Non-pigmented ciliary epithelial cell (primary cell): Measurements from ENCODE around the gene CALN1.

Experiments used
- DNase-seq: peaks from one replicate; pipeline ENCODE4 v3.0.0-alpha.2; 2010; ENCODE audit warnings: low read depth

Gene CALN1

GRCh38 chr7:71864130-71864529 lies 548.0 kb downstream of the CALN1 start:
- DNase-seq: no peak

GRCh38 chr7:71860572-71860971 lies 551.6 kb downstream of the CALN1 start:
- DNase-seq: no peak

- DNase-seq: no peak
Observed at GRCh38 chr7:71857338-71857737, 554.8 kb downstream of the CALN1 start.

- no peak for DNase-seq
Observed at GRCh38 chr7:71854546-71855397, 557.4 kb downstream of the CALN1 start.

- no peak for DNase-seq
Observed at GRCh38 chr7:71851776-71852498, 560.2 kb downstream of the CALN1 start.

GRCh38 chr7:71846160-71846559 lies 566.0 kb downstream of the CALN1 start:
- no peak for DNase-seq

- DNase-seq: no peak
Observed at GRCh38 chr7:71843676-71844075, 568.5 kb downstream of the CALN1 start.

- DNase-seq: no peak
Observed at GRCh38 chr7:71842786-71843185, 569.4 kb downstream of the CALN1 start.

GRCh38 chr7:71842381-71842780 lies 569.8 kb downstream of the CALN1 start:
- no peak for DNase-seq

GRCh38 chr7:71835056-71835455 lies 577.1 kb downstream of the CALN1 start:
- DNase-seq: peak; percentile 17

GRCh38 chr7:71829515-71829914 lies 582.6 kb downstream of the CALN1 start:
- DNase-seq: no peak

GRCh38 chr7:71828361-71828760 lies 583.8 kb downstream of the CALN1 start:
- no peak for DNase-seq

- no peak for DNase-seq
Observed at GRCh38 chr7:71826141-71826540, 586.0 kb downstream of the CALN1 start.

GRCh38 chr7:71824006-71824760 lies 588.0 kb downstream of the CALN1 start:
- DNase-seq: peak; percentile 28

- peak; percentile 0 for DNase-seq
Observed at GRCh38 chr7:71822406-71822805, 589.7 kb downstream of the CALN1 start.

GRCh38 chr7:71817916-71818315 lies 594.2 kb downstream of the CALN1 start:
- no peak for DNase-seq

- no peak for DNase-seq
Observed at GRCh38 chr7:71808115-71808514, 604.0 kb downstream of the CALN1 start.

GRCh38 chr7:71804256-71804655 lies 607.9 kb downstream of the CALN1 start:
- no peak for DNase-seq

GRCh38 chr7:71801976-71802375 lies 610.2 kb downstream of the CALN1 start:
- DNase-seq: no peak

- no peak for DNase-seq
Observed at GRCh38 chr7:71800321-71800720, 611.8 kb downstream of the CALN1 start.

GRCh38 chr7:71795410-71795809 lies 616.7 kb downstream of the CALN1 start:
- DNase-seq: no peak

GRCh38 chr7:71793251-71793650 lies 618.9 kb downstream of the CALN1 start:
- DNase-seq: no peak

GRCh38 chr7:71787513-71787912 lies 624.6 kb downstream of the CALN1 start:
- DNase-seq: no peak
